Activated CD8-positive, alpha-beta T cell treated with anti-CD3 and anti-CD28 coated beads, Interleukin-2, amount 10 ng/mL, durations not matched to agents 7 days and 5 days (primary cell): ENCODE measurements around the gene MTTP. TPM values are rescaled to one million over a fixed set of nuclear protein-coding genes. Genes with fewer than 3 reads are reported as not detected.

Experiments
- ATAC-seq: fragments of 150-1000 bp; cut with Tn5 transposase; one replicate; pipeline ENCODE4 v1.10.0; 2021; ENCODE audit warnings: moderate library complexity
- CTCF ChIA-PET: fragments of 350-600 bp; sonication (Branson Sonifier 250); formaldehyde crosslinking; loops from one replicate; lab custom pipeline; 2021; ENCODE audit warnings: antibody characterized with exemption; lab: Charles Lee
- POLR2A ChIA-PET: fragments of 350-600 bp; sonication (Branson Sonifier 250); formaldehyde crosslinking; loops from one replicate; lab custom pipeline; 2021; ENCODE audit warnings: antibody characterized with exemption; lab: Charles Lee
- DNase-seq: peaks from one replicate; pipeline ENCODE4 v3.0.0-alpha.2; 2020
- H3K27ac Mint-ChIP-seq: one replicate; pipeline ENCODE4 v1.8.0; 2021; ENCODE audit warnings: mild to moderate bottlenecking, mixed read lengths
- H3K27me3 Mint-ChIP-seq: one replicate; pipeline ENCODE4 v1.8.0; 2021; ENCODE audit warnings: low read depth, mixed read lengths
- H3K36me3 Mint-ChIP-seq: one replicate; pipeline ENCODE4 v1.8.0; 2021; ENCODE audit warnings: low read depth, mixed read lengths
- H3K4me1 Mint-ChIP-seq: one replicate; pipeline ENCODE4 v1.8.0; 2021; ENCODE audit warnings: low read depth, mixed read lengths
- H3K4me3 Mint-ChIP-seq: one replicate; pipeline ENCODE4 v1.8.0; 2021; ENCODE audit warnings: mild to moderate bottlenecking, mixed read lengths
- H3K9me3 Mint-ChIP-seq: one replicate; pipeline ENCODE4 v1.8.0; 2022; ENCODE audit warnings: mixed read lengths; ENCODE audit not compliant: insufficient read depth
- total RNA-seq, 2 experiments: library from RNA; stranded (reverse); gene quantifications; one replicate each; pipeline ENCODE4 v1.2.3, GENCODE V29; 2021

Gene MTTP
- total RNA-seq, 2 experiments from 2014 or later, result 0.58 TPM; not detected in 1

- Mint-ChIP-seq H3K27me3 (peaks cover 9% of the 10 kb centered on the region), H3K27ac (no peak overlapping the region), H3K4me3 (no peak overlapping the region), H3K36me3 (no peaks in the 10 kb centered on the region), H3K9me3 (no peaks in the 10 kb centered on the region), H3K4me1 (no peaks in the 10 kb centered on the region)
- ChIA-PET POLR2A (no interaction called here), CTCF (no interaction called here)
- ATAC-seq (no peak), DNase-seq (no peak)
These were observed 84.0 kb downstream of the MTTP start for GRCh38 chr4:99658666-99659065.

- Mint-ChIP-seq H3K4me1 (no peaks in the 10 kb centered on the region), H3K9me3 (no peaks in the 10 kb centered on the region), H3K27me3 (peaks cover 11% of the 10 kb centered on the region), H3K4me3 (no peak overlapping the region), H3K36me3 (no peaks in the 10 kb centered on the region), H3K27ac (no peak overlapping the region)
- DNase-seq, result no peak
- no peak for ATAC-seq
- POLR2A ChIA-PET, result no interaction called here
- CTCF ChIA-PET, result no interaction called here
These were observed 87.3 kb downstream of the MTTP start for GRCh38 chr4:99661907-99662306.

GRCh38 chr4:99664716-99665115, 90.1 kb downstream of the MTTP start:
- Mint-ChIP-seq H3K27ac (no peak overlapping the region), H3K27me3 (peaks cover 11% of the 10 kb centered on the region), H3K4me1 (no peaks in the 10 kb centered on the region), H3K36me3 (no peaks in the 10 kb centered on the region), H3K9me3 (no peaks in the 10 kb centered on the region), H3K4me3 (no peak overlapping the region)
- ATAC-seq (no peak), DNase-seq (no peak)
- ChIA-PET CTCF (no interaction called here), POLR2A (no interaction called here)

- no peak for DNase-seq
- Mint-ChIP-seq H3K27ac (no peak overlapping the region), H3K9me3 (no peaks in the 10 kb centered on the region), H3K27me3 (peaks cover 11% of the 10 kb centered on the region), H3K36me3 (no peaks in the 10 kb centered on the region), H3K4me1 (no peaks in the 10 kb centered on the region), H3K4me3 (no peak overlapping the region)
- CTCF ChIA-PET, result no interaction called here
- POLR2A ChIA-PET, result interaction anchor here (0.6 kb wide), 1 partner anchor 36 kb away, joined by 5 read pairs; no protein-coding TSS in a partner anchor
- ATAC-seq, result no peak
These were observed 91.4 kb downstream of the MTTP start for GRCh38 chr4:99665983-99666382.

- DNase-seq, result no peak
- H3K4me1 Mint-ChIP-seq, result no peaks in the 10 kb centered on the region
- ChIA-PET CTCF (no interaction called here), POLR2A (no interaction called here)
- ATAC-seq, result no peak
- H3K27me3 Mint-ChIP-seq, result peaks cover 6% of the 10 kb centered on the region
- peaks cover 5% of the 10 kb centered on the region for H3K9me3 Mint-ChIP-seq
- no peak overlapping the region for H3K4me3 Mint-ChIP-seq
- H3K27ac Mint-ChIP-seq, result no peak overlapping the region
- no peaks in the 10 kb centered on the region for H3K36me3 Mint-ChIP-seq
These were observed 93.8 kb downstream of the MTTP start for GRCh38 chr4:99668472-99668871.

- no peak overlapping the region for H3K27ac Mint-ChIP-seq
- DNase-seq (no peak), ATAC-seq (no peak)
- ChIA-PET CTCF (no interaction called here), POLR2A (no interaction called here)
- peaks cover 2% of the 10 kb centered on the region for H3K27me3 Mint-ChIP-seq
- H3K4me1 Mint-ChIP-seq, result no peaks in the 10 kb centered on the region
- H3K36me3 Mint-ChIP-seq, result no peaks in the 10 kb centered on the region
- no peak overlapping the region for H3K4me3 Mint-ChIP-seq
- peaks cover 9% of the 10 kb centered on the region for H3K9me3 Mint-ChIP-seq
These were observed 94.5 kb downstream of the MTTP start for GRCh38 chr4:99669084-99669483.

GRCh38 chr4:99670409-99671073, 95.9 kb downstream of the MTTP start:
- Mint-ChIP-seq H3K9me3 (peaks cover 9% of the 10 kb centered on the region), H3K4me3 (no peak overlapping the region), H3K36me3 (no peaks in the 10 kb centered on the region), H3K27me3 (peaks cover 2% of the 10 kb centered on the region), H3K27ac (no peak overlapping the region), H3K4me1 (no peaks in the 10 kb centered on the region)
- POLR2A ChIA-PET, result no interaction called here
- ATAC-seq, result no peak
- no peak for DNase-seq
- CTCF ChIA-PET, result no interaction called here

Other genes starting within 250 kb of the MTTP start
- gene ADH1C, start 222.1 kb upstream of the MTTP start, total RNA-seq, result not detected
- gene ADH7, start 139.5 kb upstream of the MTTP start, total RNA-seq, result not detected
- not detected for gene C4orf17, start 63.8 kb upstream of the MTTP start, total RNA-seq
- 1 to 10 TPM; 7.4 to 8.2 TPM for gene TRMT10A, start 10.8 kb upstream of the MTTP start, total RNA-seq
- gene C4orf54, start 83.0 kb downstream of the MTTP start, total RNA-seq, result not detected
- 10 to 100 TPM; 16.7 to 17.5 TPM for gene DAPP1, start 242.0 kb downstream of the MTTP start, total RNA-seq